K562 (cell line): Measurements from ENCODE around the gene SV2C. TPM values are rescaled to one million over a fixed set of nuclear protein-coding genes. Genes with fewer than 3 reads are reported as not detected.

Source experiments
- ADNP ChIP-seq: fragments of 200-800 bp; sonication (Bioruptor generic); IDR thresholded peaks from 2 replicates; pipeline ENCODE4 v1.6.1; 2016; ENCODE audit warnings: missing genetic modification characterization, missing compliant biosample characterization
- DLX4 ChIP-seq: fragments of 250-450 bp; sonication (Bioruptor Pico); IDR thresholded peaks from 2 replicates; pipeline ENCODE4 v1.6.1; 2021; ENCODE audit warnings: mild to moderate bottlenecking
- FOXP1 ChIP-seq: sonication (generic); formaldehyde crosslinking; IDR thresholded peaks from 2 replicates; pipeline ENCODE4 v1.8.0; 2022; ENCODE audit warnings: mild to moderate bottlenecking, missing genetic modification reagents
- HMGN3 ChIP-seq: IDR thresholded peaks from 2 replicates; pipeline ENCODE4 v1.6.1; 2011; ENCODE audit warnings: borderline replicate concordance, low read depth, mild to moderate bottlenecking, mixed read lengths, low read length; ENCODE audit not compliant: insufficient read length; ENCODE audit errors: extremely low read depth
- HNRNPH1 ChIP-seq: fragments of 200-400 bp; formaldehyde crosslinking; optimal IDR thresholded peaks from 2 replicates; pipeline ENCODE3; 2017; ENCODE audit warnings: low read depth, mild to moderate bottlenecking, low read length, moderate library complexity
- PHF20 ChIP-seq: fragments of 450-650 bp; IDR thresholded peaks from 2 replicates; pipeline ENCODE4 v1.6.1; 2018; ENCODE audit not compliant: partially characterized antibody
- POLR3G ChIP-seq: IDR thresholded peaks from 2 replicates; pipeline ENCODE4 v1.6.1; 2011; ENCODE audit not compliant: insufficient read length, insufficient replicate concordance; ENCODE audit errors: extremely low read depth
- PURB ChIP-seq: sonication (generic); formaldehyde crosslinking; IDR thresholded peaks from 2 replicates; pipeline ENCODE4 v1.9.0; 2021; ENCODE audit warnings: low read depth, mild to moderate bottlenecking, missing genetic modification reagents
- SP2 ChIP-seq: IDR thresholded peaks from 2 replicates; pipeline ENCODE4 v1.6.1; 2011; ENCODE audit warnings: mild to moderate bottlenecking, low read depth, low read length, moderate library complexity; ENCODE audit not compliant: poor library complexity, severe bottlenecking; ENCODE audit errors: extremely low read depth
- TEAD4 ChIP-seq, 2 experiments: sonication (generic) in 1 of 2; formaldehyde crosslinking in 1 of 2; IDR thresholded peaks; 2 replicates each; pipeline versions ENCODE4 v1.6.1 to v1.8.0; 2012 to 2022; ENCODE audit warnings: borderline replicate concordance in 1 of 2, inconsistent platforms in 1 of 2, low read length in 1 of 2, mild to moderate bottlenecking in 1 of 2, missing genetic modification reagents in 1 of 2
- TSC22D4 ChIP-seq: fragments of 450-650 bp; IDR thresholded peaks from 2 replicates; pipeline ENCODE4 v1.6.1; 2016; ENCODE audit warnings: missing genetic modification characterization, missing biosample characterization, control low read depth
- ZNF217 ChIP-seq: sonication (generic); formaldehyde crosslinking; IDR thresholded peaks from 2 replicates; pipeline ENCODE4 v1.8.0; 2022; ENCODE audit warnings: mild to moderate bottlenecking, missing genetic modification reagents
- ZNF584 ChIP-seq: fragments of 200-800 bp; sonication (Bioruptor generic); IDR thresholded peaks from 2 replicates; pipeline ENCODE4 v1.6.1; 2016; ENCODE audit warnings: low read depth, mild to moderate bottlenecking, missing genetic modification characterization, missing compliant biosample characterization
- ZNF76 ChIP-seq: fragments of 250-450 bp; sonication (Bioruptor Pico); IDR thresholded peaks from 2 replicates; pipeline ENCODE4 v1.4.0; 2020; ENCODE audit warnings: mild to moderate bottlenecking, moderate library complexity, borderline replicate concordance
- polyA plus RNA-seq, 8 experiments: library from polyadenylated mRNA; depleted of rRNA in 4 of 8; stranded (reverse) in 5 of 8; unstranded in 3 of 8; fragments of >200 nt; fragmentation: Nextera tagmentation in 2 of 8; fragmentation: Illumina TruSeq in 1 of 8; extraction: Ambion mirVana in 2 of 8; extraction: Trizol in 1 of 8; gene quantifications; 2 replicates each; pipeline versions ENCODE4 v1.2.1 to v1.2.3, GENCODE V29; 2011 to 2014; ENCODE audit warnings: inconsistent platforms in 1 of 8, missing spikeins in 1 of 8
- total RNA-seq, 7 experiments: library from RNA; depleted of rRNA in 6 of 7; stranded (reverse); fragments of >200 nt in 6 of 7; fragmentation: Illumina TruSeq in 2 of 7; extraction: Trizol in 2 of 7; gene quantifications; 2 replicates each; pipeline versions ENCODE4 v1.2.1 to v1.2.3, GENCODE V29; 2011 to 2021; ENCODE audit warnings: low replicate concordance in 1 of 7

The SV2C gene
- total and polyA plus RNA-seq, 9 of the 15 experiments (the other 6 are each of a cell fraction or from before 2014, with no cell fraction given) = 0.05 TPM; not detected in 8

DNA sequence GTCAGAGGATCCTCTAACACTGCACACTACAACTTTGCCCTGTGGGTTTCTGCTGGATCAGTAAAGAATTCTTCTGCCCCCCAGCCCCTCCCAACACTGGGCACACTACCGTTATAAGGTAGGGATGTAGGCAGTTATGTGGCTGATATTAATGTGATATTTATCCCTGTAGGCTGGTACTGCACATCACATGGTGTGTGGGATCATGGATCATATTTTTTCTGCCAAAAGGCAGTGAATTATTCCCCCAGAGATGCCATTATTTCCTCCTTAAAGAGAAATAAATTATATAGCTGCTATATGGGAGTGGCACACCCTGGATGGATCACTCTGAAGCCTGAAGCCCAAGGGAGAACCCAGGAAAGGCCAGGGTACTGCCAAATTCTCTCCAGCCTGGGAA is 69.5 kb downstream of the SV2C start (continued):
- TF ChIP-seq TEAD4 (IDR thresholded peaks at IDR 0.05; ENCODE audit: low read length) (no peak), TEAD4 (CRISPR knock-in tag; IDR thresholded peaks at IDR 0.05; ENCODE audit: borderline replicate concordance) (no peak), PURB (no peak), ZNF217 (CRISPR knock-in tag) (no peak), DLX4 (CRISPR knock-in tag) (no peak), POLR3G (no peak), ZNF584 (CRISPR knock-in tag) (no peak), SP2 (no peak), ADNP (no peak), FOXP1 (CRISPR knock-in tag) (no peak), TSC22D4 (no peak), HMGN3 (no peak), PHF20 (no peak), ZNF76 (CRISPR knock-in tag) (no peak), HNRNPH1 (no peak)
